Activated CD4-positive, alpha-beta T cell treated with anti-CD3 and anti-CD28 coated beads, Interleukin-2, amount 10 ng/mL, durations not matched to agents 7 days and 5 days (primary cell): ENCODE results near the gene C1orf122. TPM values are rescaled to one million over a fixed set of nuclear protein-coding genes. Genes with fewer than 3 reads are reported as not detected.
A peak's percentile ranks its signal among the peaks of the same experiment; 100 is the strongest.

Source experiments
- CTCF ChIA-PET: fragments of 350-600 bp; sonication (Branson Sonifier 250); formaldehyde crosslinking; loops from one replicate; lab custom pipeline; 2021; ENCODE audit warnings: antibody characterized with exemption; lab: Charles Lee
- POLR2A ChIA-PET: fragments of 350-600 bp; sonication (Branson Sonifier 250); formaldehyde crosslinking; loops from one replicate; lab custom pipeline; 2021; ENCODE audit warnings: antibody characterized with exemption; lab: Charles Lee
- DNase-seq: peaks from one replicate; pipeline ENCODE4 v3.0.0-alpha.2; 2020
- H3K27ac Mint-ChIP-seq: one replicate; pipeline ENCODE4 v1.8.0; 2021; ENCODE audit warnings: mild to moderate bottlenecking, moderate library complexity, mixed read lengths
- H3K27me3 Mint-ChIP-seq: one replicate; pipeline ENCODE4 v1.8.0; 2021; ENCODE audit warnings: mixed read lengths
- H3K36me3 Mint-ChIP-seq: one replicate; pipeline ENCODE4 v1.8.0; 2021; ENCODE audit warnings: low read depth, mixed read lengths
- H3K4me1 Mint-ChIP-seq: one replicate; pipeline ENCODE4 v1.8.0; 2021; ENCODE audit warnings: mixed read lengths
- H3K4me3 Mint-ChIP-seq: one replicate; pipeline ENCODE4 v1.8.0; 2021; ENCODE audit warnings: mild to moderate bottlenecking, moderate library complexity, mixed read lengths
- H3K9me3 Mint-ChIP-seq: one replicate; pipeline ENCODE4 v1.8.0; 2021; ENCODE audit warnings: mixed read lengths
- total RNA-seq, 2 experiments: library from RNA; stranded (reverse); gene quantifications; one replicate each; pipeline ENCODE4 v1.2.3, GENCODE V29; 2021

The C1orf122 gene
- total RNA-seq, 2 experiments from 2014 or later: 13.9 to 16.8 TPM

DNA sequence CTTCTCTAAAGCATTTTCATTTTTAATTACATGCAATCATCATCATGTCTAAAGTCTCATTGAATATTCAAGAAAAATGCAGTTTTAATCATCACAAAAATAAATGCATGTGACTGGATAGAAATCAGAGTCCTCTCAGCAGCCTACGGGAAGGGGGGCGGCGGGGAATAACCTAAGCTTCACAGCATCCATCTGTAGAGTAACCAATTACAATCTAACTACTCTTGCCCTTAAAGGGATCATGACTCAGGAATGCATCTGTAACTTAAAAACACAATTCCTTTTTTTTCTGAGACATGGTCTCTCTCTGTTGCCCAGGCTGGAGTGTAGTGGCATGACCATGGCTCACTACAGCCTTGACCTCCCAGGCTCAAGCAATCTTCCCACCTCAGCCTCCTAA is 29.2 kb downstream of the C1orf122 start:
- peaks cover 39% of the 10 kb centered on the region for H3K36me3 Mint-ChIP-seq
- no peaks in the 10 kb centered on the region for H3K4me1 Mint-ChIP-seq
- ChIA-PET POLR2A (interaction anchor here (0.6 kb wide), 1 partner anchor 1299 kb away, joined by 3 read pairs; no protein-coding TSS in a partner anchor), CTCF (no interaction called here)
- no peaks in the 10 kb centered on the region for H3K27me3 Mint-ChIP-seq
- no peak for DNase-seq
- no peak overlapping the region for H3K4me3 Mint-ChIP-seq
- no peaks in the 10 kb centered on the region for H3K9me3 Mint-ChIP-seq
- H3K27ac Mint-ChIP-seq: no peak overlapping the region

DNA sequence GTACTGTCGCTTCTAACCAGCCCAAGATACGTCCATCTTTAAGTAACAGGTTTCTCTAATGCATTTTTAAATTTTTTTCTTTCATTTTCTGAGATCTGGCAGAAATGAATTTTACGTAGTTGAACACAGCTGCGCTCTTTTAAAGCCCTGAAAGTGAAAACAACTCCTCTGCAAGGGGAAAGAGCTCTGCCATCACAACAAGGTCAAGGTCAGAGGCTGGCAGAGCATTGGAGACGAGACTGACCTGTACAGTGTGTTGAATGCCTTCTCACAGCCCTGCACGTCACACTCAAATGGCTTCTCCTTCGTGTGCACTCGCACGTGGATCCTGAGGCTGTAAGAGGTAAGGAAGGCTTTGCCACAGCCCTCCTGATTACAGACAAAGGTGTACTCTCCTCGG is 32.1 kb downstream of the C1orf122 start:
- no peak overlapping the region for H3K4me3 Mint-ChIP-seq
- ChIA-PET POLR2A (no interaction called here), CTCF (interaction anchor here (1.9 kb wide), 1 partner anchor 20 kb away, joined by 9 read pairs; the partner anchor contains the start of gene MTF1)
- no peaks in the 10 kb centered on the region for H3K27me3 Mint-ChIP-seq
- no peak for DNase-seq
- no peaks in the 10 kb centered on the region for H3K9me3 Mint-ChIP-seq
- peaks cover 31% of the 10 kb centered on the region for H3K36me3 Mint-ChIP-seq
- peaks cover 8% of the 10 kb centered on the region for H3K4me1 Mint-ChIP-seq
- H3K27ac Mint-ChIP-seq: no peak overlapping the region

DNA sequence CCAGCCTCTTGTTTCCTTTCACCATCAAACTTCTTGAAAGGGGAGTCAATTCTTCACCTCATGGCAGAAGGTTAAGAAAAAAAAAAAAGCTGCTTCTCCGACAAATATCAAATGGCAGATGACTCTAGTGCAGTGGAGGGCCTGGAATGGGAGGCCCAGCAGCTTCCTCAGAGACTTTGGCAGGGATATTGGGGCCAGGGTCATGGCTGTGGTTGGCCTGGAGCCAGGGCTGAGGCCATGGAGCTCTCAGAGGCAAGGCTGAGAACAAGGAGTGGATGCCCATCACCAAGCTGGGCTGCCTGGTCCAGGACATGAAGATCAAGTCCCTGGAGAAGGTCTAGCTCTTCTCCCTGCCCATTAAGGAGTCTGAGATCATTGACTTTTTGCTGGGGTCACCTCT is 33.1 kb downstream of the C1orf122 start:
- ChIA-PET POLR2A (no interaction called here), CTCF (interaction anchor here (0.6 to 1.9 kb wide), 5 partner anchors 10 to 158 kb away, joined by 4 to 9 read pairs (median 6); partner anchors contain the start of gene MTF1)
- H3K27ac Mint-ChIP-seq: no peak overlapping the region
- no peaks in the 10 kb centered on the region for H3K9me3 Mint-ChIP-seq
- peaks cover 36% of the 10 kb centered on the region for H3K36me3 Mint-ChIP-seq
- peaks cover 15% of the 10 kb centered on the region for H3K4me1 Mint-ChIP-seq
- no peak overlapping the region for H3K4me3 Mint-ChIP-seq
- no peak for DNase-seq
- no peaks in the 10 kb centered on the region for H3K27me3 Mint-ChIP-seq

DNA sequence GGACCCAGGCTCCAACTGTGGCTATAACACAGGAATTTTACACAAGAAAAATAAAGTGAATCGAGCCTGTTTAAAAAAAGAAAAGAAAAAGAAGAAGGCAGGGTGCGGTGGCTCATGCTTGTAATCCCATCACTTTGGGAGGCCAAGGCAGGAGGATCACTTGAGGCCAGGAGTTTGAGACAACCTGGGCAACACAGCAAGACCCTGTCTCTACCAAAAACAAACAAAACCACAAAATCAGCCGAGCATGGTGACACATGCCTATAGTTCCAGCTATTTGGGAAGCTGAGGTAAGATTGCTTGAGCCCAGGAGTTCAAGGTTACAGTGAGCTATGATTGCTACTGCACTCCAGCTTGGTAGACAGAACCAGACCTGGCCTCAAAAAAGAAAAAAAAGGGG is 34.1 kb downstream of the C1orf122 start:
- CTCF ChIA-PET: interaction anchor here (1.9 kb wide), 1 partner anchor 9 kb away, joined by 7 read pairs; no protein-coding TSS in a partner anchor
- POLR2A ChIA-PET: no interaction called here

DNA sequence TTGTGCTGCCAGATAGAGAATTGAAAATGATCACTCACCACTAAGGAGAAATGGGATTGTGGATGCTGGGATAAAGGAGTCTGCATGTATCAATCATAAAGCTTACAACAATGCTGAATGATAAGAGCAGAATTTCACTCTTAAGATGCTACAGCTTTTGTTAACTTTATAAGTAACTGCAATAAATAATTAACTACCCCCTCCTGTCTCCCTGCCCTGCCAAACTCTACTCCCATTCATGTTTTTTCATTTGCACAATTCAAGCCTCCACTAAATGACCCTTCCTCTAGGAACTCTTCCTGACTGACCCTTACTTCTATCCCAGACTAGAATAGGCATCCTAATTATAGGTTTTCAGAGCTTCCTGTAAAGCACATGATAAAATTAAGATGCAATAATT is 36.9 kb downstream of the C1orf122 start:
- Mint-ChIP-seq H3K27ac (no peak overlapping the region), H3K9me3 (no peaks in the 10 kb centered on the region), H3K4me3 (no peak overlapping the region), H3K36me3 (peaks cover 40% of the 10 kb centered on the region), H3K4me1 (peaks cover 35% of the 10 kb centered on the region), H3K27me3 (no peaks in the 10 kb centered on the region)
- ChIA-PET POLR2A (no interaction called here), CTCF (interaction anchor here (1.1 to 1.3 kb wide), 2 partner anchors 15 to 22 kb away, joined by 3 to 4 read pairs; partner anchors contain the start of gene MTF1)
- no peak for DNase-seq

More for the DNA sequence above, 34.1 kb downstream of the C1orf122 start:
- Mint-ChIP-seq H3K27me3 (no peaks in the 10 kb centered on the region), H3K36me3 (peaks cover 37% of the 10 kb centered on the region), H3K4me3 (no peak overlapping the region), H3K9me3 (no peaks in the 10 kb centered on the region), H3K27ac (no peak overlapping the region), H3K4me1 (peaks cover 24% of the 10 kb centered on the region)
- DNase-seq: no peak

DNA sequence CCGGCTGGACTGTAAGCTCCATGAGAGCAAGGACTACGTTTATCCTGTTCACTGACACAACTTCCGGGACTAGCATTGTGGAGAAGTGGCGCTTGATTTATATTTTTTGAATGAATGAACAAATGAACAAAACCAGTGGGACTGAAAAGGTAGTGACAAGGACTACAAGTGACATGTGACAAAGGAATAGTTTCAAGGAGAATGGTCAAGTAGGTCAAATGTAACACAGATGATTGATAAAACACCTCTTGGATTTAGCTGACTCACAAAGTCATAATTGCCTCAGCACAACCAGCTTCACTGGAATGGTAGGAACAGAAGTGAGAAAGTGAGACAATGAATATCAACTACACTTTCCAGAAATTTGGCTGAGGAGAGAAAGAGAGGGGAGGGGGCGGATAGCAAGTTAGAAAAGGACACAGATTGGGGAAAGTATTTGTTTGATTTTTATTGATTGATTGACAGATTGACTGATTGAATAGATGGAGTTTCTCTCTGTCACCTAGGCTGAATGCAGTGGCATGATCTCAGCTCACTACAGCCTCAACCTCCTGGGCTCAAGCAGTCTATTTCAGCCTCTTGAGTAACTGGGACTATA is 37.6 kb downstream of the C1orf122 start:
- DNase-seq: no peak
- Mint-ChIP-seq H3K36me3 (peaks cover 34% of the 10 kb centered on the region), H3K9me3 (no peaks in the 10 kb centered on the region), H3K27ac (no peak overlapping the region), H3K27me3 (no peaks in the 10 kb centered on the region), H3K4me3 (no peak overlapping the region), H3K4me1 (peaks cover 36% of the 10 kb centered on the region)
- ChIA-PET POLR2A (no interaction called here), CTCF (interaction anchor here (1.1 to 1.3 kb wide), 2 partner anchors 15 to 22 kb away, joined by 3 to 4 read pairs; partner anchors contain the start of gene MTF1)

DNA sequence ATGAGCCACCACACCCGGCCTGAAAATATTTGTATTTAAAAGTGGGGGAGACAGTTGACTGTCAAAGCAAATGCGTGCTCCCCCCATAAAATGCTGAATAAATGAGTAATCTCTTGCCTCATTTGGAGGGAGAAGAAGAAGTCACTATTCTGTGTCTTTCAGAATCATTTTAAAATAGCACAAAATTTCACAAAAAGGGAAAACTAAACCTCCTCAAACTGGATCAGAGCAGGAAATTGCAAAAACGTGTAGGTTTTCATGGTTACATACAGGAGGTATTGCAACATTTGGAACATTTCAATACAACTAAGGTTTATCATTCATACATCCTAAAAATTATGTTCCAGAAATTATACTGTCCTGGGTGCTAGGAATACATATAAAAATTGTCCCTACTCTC is 38.2 kb downstream of the C1orf122 start:
- peaks cover 31% of the 10 kb centered on the region for H3K36me3 Mint-ChIP-seq
- no peaks in the 10 kb centered on the region for H3K9me3 Mint-ChIP-seq
- ChIA-PET CTCF (interaction anchor here (0.6 kb wide), 1 partner anchor 46 kb away, joined by 5 read pairs; no protein-coding TSS in a partner anchor), POLR2A (no interaction called here)
- H3K4me3 Mint-ChIP-seq: no peak overlapping the region
- H3K27ac Mint-ChIP-seq: no peak overlapping the region
- no peaks in the 10 kb centered on the region for H3K27me3 Mint-ChIP-seq
- H3K4me1 Mint-ChIP-seq: peaks cover 36% of the 10 kb centered on the region
- no peak for DNase-seq

DNA sequence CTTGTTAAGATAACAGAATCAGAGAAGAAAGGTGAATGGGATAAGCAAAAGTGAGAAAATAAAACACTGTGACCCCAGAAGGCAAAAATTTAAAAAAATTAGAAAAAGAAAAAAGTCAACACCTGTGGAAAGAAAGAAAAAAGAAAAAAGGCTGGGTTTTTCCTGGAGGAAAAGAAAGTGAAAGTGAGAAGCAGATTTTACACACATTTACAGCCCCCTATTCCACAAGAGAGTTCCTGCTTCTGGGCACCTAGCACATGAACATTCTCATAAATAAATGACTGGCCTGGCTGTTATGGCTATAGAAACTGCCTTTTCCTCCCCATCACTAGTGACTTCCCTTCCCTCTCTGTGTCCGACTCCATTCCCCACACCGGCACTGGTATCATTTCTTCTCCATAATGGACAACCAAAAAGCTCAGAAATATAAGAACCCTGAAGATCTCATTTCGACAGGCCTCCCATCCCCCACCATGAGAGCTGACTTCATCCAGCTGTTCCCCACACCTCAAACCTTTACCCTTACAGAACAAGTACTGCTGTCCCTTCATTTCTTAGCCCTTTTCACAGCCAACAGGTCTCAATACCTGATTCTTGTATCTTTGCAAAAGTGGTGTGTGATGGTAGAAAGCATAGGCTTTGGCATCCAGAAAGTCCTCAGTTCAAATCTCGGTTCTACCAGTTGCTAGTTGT is 39.2 kb downstream of the C1orf122 start:
- Mint-ChIP-seq H3K27ac (peak overlapping the region; percentile 84), H3K36me3 (peaks cover 27% of the 10 kb centered on the region), H3K4me3 (peak overlapping the region; percentile 70), H3K27me3 (no peaks in the 10 kb centered on the region), H3K9me3 (no peaks in the 10 kb centered on the region), H3K4me1 (peaks cover 36% of the 10 kb centered on the region)
- CTCF ChIA-PET: interaction anchor here (1.0 to 2.0 kb wide), 2 partner anchors 13 to 30 kb away, joined by 3 to 8 read pairs; partner anchors contain the start of gene MTF1
- POLR2A ChIA-PET: no interaction called here
- DNase-seq: no peak

DNA sequence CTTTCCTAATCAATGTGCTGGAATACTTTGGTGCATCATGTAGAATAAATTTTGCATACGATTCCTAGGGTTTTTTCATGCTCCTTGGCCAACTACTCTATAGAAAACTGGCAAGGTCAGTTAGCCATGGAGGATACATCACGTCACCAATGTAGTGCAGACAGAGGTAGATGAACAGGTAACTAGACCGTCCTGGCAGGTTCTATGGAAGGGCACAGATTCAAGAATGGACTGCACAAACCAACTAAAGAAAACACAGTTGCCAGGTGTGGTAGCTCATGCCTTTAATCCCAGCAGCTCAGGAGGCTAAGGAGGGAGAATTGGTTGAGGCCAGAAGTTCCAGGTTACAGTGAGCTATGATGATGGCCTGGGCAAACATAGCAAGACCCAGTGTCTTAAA is 41.9 kb downstream of the C1orf122 start:
- H3K9me3 Mint-ChIP-seq: no peaks in the 10 kb centered on the region
- no peak for DNase-seq
- no peak overlapping the region for H3K27ac Mint-ChIP-seq
- no peak overlapping the region for H3K4me3 Mint-ChIP-seq
- H3K27me3 Mint-ChIP-seq: no peaks in the 10 kb centered on the region
- peaks cover 36% of the 10 kb centered on the region for H3K36me3 Mint-ChIP-seq
- CTCF ChIA-PET: interaction anchor here (0.6 kb wide), 1 partner anchor 107 kb away, joined by 3 read pairs; no protein-coding TSS in a partner anchor
- H3K4me1 Mint-ChIP-seq: peaks cover 43% of the 10 kb centered on the region
- POLR2A ChIA-PET: no interaction called here

DNA sequence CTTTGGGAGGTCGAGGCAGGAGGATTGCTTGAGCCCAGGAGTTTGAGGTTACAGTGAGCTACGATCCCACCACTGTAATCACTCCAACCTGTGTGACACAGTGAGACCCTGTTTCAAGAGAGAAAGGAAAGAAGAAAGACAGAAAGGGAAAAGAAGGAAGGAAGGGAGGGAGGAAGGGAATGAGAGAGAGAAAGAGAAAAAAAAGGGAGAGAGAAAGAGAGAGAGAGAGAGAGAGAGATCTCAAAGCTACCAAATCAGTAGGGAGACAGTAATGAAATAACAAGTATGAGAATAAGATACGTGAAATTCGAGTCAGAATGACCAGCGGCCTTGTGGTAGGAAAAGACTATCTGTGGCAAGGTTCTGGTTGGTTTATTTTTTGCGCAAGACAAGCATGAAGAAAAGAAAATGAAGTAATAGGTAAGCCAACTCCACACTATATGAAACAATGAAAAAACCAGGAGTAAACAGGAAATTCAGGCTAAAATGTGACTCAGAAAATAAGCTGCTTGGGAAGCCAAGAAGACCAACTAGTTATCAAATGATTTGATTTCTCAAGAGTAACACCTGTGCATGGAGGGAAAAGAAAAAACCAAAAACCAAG is 42.9 kb downstream of the C1orf122 start:
- ChIA-PET POLR2A (interaction anchor here (0.7 kb wide), 1 partner anchor 161 kb away, joined by 3 read pairs; no protein-coding TSS in a partner anchor), CTCF (interaction anchor here (0.8 to 2.0 kb wide), 5 partner anchors 9 to 168 kb away, joined by 3 to 12 read pairs (median 5); partner anchors contain the start of gene MTF1)
- Mint-ChIP-seq H3K36me3 (peaks cover 39% of the 10 kb centered on the region), H3K4me3 (no peak overlapping the region), H3K4me1 (peaks cover 45% of the 10 kb centered on the region), H3K27ac (no peak overlapping the region), H3K27me3 (no peaks in the 10 kb centered on the region), H3K9me3 (no peaks in the 10 kb centered on the region)
- no peak for DNase-seq

DNA sequence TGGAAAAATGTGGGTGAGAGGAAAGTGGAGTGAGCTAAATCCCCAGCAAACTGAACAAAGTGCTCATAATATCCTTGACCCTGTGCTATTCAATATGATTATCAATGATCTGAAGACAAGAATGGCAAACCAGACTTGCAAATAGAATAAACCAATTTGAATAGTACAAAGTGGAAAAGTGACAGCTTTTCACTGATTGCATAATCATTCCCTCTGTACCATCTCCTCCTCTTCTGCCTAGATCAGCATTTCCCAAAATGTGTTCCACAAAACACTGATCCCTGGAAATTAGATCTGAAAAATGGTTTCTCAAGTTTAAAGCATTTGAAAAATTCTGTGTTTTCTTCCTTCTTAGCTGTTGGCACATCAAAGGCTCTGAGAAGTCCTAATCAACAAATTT is 43.7 kb downstream of the C1orf122 start:
- Mint-ChIP-seq H3K9me3 (no peaks in the 10 kb centered on the region), H3K36me3 (peaks cover 36% of the 10 kb centered on the region), H3K27ac (no peak overlapping the region), H3K4me1 (peaks cover 38% of the 10 kb centered on the region), H3K27me3 (no peaks in the 10 kb centered on the region), H3K4me3 (no peak overlapping the region)
- ChIA-PET CTCF (interaction anchor here (0.7 to 2.0 kb wide), 7 partner anchors 9 to 167 kb away, joined by 3 to 12 read pairs (median 4); partner anchors contain the start of genes C1orf122, MTF1 and YRDC), POLR2A (interaction anchor here (0.6 to 0.7 kb wide), 2 partner anchors 161 to 171 kb away, joined by 3 to 4 read pairs; no protein-coding TSS in a partner anchor)
- DNase-seq: no peak

DNA sequence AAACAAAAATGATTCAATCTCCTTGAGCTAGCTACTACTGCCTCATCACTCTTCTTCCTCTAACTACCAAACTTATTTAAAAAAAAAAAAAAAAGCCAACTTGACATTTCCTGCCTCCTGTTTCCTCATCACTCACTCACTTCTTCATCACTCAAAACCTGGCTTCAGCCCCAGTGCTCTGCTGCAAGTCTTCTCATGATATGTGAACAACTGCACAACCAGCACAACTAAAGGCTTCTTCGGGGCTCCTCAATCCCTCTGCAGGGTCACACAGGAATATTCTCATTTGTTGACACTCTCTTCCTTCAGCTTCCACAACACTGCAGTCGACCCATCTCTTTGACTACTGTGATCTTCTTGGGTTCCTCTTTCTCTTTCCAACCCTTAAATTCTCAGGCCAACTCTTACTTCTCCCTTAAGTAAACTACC is 44.2 kb downstream of the C1orf122 start:
- ChIA-PET POLR2A (interaction anchor here (0.6 kb wide), 1 partner anchor 171 kb away, joined by 4 read pairs; no protein-coding TSS in a partner anchor), CTCF (interaction anchor here (0.7 to 2.0 kb wide), 7 partner anchors 8 to 80 kb away, joined by 3 to 12 read pairs (median 4); partner anchors contain the start of genes C1orf122, MTF1 and YRDC)
- no peak overlapping the region for H3K4me3 Mint-ChIP-seq
- no peaks in the 10 kb centered on the region for H3K9me3 Mint-ChIP-seq
- H3K27ac Mint-ChIP-seq: no peak overlapping the region
- peaks cover 34% of the 10 kb centered on the region for H3K4me1 Mint-ChIP-seq
- H3K36me3 Mint-ChIP-seq: peaks cover 36% of the 10 kb centered on the region
- DNase-seq: no peak
- no peaks in the 10 kb centered on the region for H3K27me3 Mint-ChIP-seq
